ENCODE results near the gene GLT6D1. TPM values are rescaled to one million over a fixed set of nuclear protein-coding genes. Genes with fewer than 3 reads are reported as not detected.

GLT6D1 gene, protein sequence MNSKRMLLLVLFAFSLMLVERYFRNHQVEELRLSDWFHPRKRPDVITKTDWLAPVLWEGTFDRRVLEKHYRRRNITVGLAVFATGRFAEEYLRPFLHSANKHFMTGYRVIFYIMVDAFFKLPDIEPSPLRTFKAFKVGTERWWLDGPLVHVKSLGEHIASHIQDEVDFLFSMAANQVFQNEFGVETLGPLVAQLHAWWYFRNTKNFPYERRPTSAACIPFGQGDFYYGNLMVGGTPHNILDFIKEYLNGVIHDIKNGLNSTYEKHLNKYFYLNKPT
- total RNA-seq = not detected in 2 replicates

DNA sequence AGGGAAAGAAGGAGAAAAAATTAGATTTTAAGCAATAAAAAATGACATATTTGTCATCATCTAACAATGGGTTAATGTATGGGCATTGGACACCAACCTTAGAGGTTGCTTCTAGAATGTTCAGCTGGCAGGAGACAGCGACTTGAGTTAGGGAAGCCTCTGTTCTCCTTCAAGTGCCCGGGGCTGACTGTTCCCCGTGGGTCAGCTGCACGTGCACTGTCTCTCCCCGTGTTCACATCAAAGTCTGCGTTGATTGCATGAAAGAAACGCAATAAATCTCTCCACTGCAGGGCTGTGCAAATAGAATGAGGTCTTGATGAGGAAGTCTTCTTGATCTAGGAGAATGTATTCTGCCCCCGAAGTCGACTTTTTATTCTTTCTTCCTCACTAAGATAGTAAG lies at the start of gene GLT6D1:
GLT6D1 (minus strand) TSS at position 345 of the 400 bp plus-strand sequence. CDS start 353 bp downstream, outside the sequence.

DNA sequence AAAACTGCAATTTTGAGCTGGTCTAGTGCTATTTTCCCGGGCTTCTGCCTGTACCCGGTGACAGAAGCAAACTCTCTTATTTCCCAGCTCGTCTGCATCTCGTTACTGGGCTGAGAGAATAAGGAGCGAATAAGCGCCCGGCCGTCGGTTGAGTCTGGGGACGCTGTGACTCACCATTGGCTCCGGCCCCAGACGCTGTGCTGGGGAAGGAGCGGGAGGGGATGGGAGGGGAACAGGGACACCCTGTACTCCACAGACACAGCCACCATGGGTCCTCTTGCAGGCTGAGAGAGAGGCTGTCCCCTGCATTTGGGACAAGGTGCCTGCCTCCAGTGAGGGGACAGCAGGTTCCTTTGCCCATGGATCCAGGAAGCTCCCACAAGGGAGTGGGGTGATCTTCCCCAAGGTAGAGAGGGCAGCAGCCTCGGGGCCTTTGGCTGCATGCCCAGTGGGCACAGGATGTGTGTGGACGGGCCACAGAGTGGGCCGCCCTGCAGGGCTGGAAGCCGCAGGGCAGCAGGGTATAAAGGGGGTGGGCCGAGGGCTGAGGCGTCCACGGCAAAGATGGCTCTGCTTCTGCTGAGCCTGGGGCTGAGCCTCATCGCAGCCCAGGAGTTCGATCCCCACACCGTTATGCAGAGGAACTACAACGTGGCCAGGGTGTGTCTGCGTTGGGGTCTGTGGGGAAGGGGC lies 23.6 kb upstream of the GLT6D1 start, which contains the start of gene LCN9:
LCN9 (plus strand) TSS at position 552 of the 693 bp plus-strand sequence; CDS start at position 565, 13 bp downstream.

Other genes starting within 250 kb of the GLT6D1 start
- gene PPP1R26, start 159.8 kb downstream of the GLT6D1 start, total RNA-seq = 7.6 and 7.9 TPM in 2 replicates
- gene MRPS2, start 138.9 kb downstream of the GLT6D1 start, total RNA-seq = 43.7 and 47.1 TPM in 2 replicates
- gene LCN1, start 118.1 kb downstream of the GLT6D1 start, total RNA-seq = not detected in 2 replicates
- not detected in 2 replicates for gene OBP2A, start 93.4 kb downstream of the GLT6D1 start, total RNA-seq
- gene PAEP, start 77.8 kb downstream of the GLT6D1 start, total RNA-seq = not detected in 2 replicates
- gene LCN9, start 23.8 kb upstream of the GLT6D1 start, total RNA-seq = not detected in 2 replicates
- gene SOHLH1, start 59.9 kb upstream of the GLT6D1 start, total RNA-seq = not detected in 2 replicates
- not detected in 2 replicates for gene KCNT1, start 62.6 kb upstream of the GLT6D1 start, total RNA-seq

Measured in bronchus fibroblast of lung (primary cell).